Skeletal muscle satellite cell (primary cell): ENCODE data around the gene GRIK1.

ENCODE experiments used
- H3K27me3 ChIP-seq: 2 replicates; pipeline ENCODE4 v1.7.0; 2013; ENCODE audit warnings: low read length; ENCODE audit not compliant: control insufficient read depth, insufficient read depth
- H3K36me3 ChIP-seq: 2 replicates; pipeline ENCODE4 v1.7.0; 2013; ENCODE audit warnings: mild to moderate bottlenecking, control low read depth, low read length; ENCODE audit not compliant: insufficient read depth
- H3K4me1 ChIP-seq: 2 replicates; pipeline ENCODE4 v1.7.0; 2013; ENCODE audit warnings: low read length; ENCODE audit not compliant: control insufficient read depth, insufficient read depth
- H3K4me2 ChIP-seq: 2 replicates; pipeline ENCODE4 v1.7.0; 2013; ENCODE audit warnings: mild to moderate bottlenecking, low read length
- H3K4me3 ChIP-seq: 2 replicates; pipeline ENCODE4 v1.7.0; 2013; ENCODE audit warnings: low read length
- H3K9ac ChIP-seq: 2 replicates; pipeline ENCODE4 v1.7.0; 2013; ENCODE audit warnings: mild to moderate bottlenecking, low read depth, low read length, moderate library complexity
- H3K9me3 ChIP-seq: replicated peaks from 2 replicates; pipeline ENCODE4 v1.7.0; 2013; ENCODE audit warnings: mild to moderate bottlenecking, control low read depth, low read length

GRIK1 gene

DNA sequence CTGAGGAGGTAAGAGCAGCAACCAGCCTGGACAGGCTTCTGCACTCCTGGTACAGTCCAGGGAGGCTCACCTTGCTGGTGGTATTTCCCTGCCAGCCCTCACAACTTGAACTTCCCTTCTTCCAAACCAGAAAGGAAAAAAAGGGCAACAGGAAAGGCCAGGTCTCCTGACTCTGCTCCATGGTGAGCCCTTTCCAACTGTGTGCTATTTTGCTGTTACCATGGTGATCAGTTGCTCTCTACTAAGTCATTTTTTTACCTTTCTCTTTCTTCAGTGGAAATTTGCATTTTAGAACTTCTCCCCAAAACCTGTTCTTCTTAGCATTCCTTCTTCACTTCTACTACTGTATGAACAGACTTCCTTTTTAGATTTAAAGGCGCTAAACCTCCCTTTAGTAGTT is 164.3 kb downstream of the GRIK1 start:
- Histone ChIP-seq H3K9me3 (no peaks in the 10 kb centered on the region), H3K4me2 (no peak overlapping the region), H3K36me3 (no peaks in the 10 kb centered on the region), H3K27me3 (no peaks in the 10 kb centered on the region), H3K4me3 (no peak overlapping the region), H3K4me1 (no peaks in the 10 kb centered on the region), H3K9ac (no peak overlapping the region)

DNA sequence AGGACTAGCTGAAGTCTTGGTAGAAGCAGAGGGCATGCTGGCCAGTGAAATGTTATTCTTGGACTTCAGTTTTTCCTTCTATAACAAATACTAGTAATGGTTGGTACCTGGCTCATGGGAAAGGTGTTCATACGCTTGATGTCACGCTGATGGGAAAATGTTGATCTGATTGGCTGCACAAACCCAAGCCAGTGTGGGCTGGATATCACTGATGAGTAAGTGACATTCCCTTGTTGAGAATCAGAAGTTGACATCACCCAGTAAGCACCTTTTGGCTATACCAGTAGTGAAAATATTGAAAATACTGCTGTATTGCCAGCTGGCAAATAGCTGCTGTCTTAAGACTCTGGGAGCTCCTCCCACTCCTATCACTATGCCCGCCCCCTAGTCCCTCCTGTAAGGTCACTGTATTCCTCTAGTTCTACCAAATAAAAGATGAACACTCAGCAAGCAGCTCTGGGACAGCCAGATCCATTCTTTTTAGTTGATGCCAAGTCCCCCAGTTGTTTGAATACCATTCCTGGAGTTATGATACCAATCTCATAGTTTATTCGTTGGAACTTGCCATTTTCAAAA is 168.2 kb downstream of the GRIK1 start:
- H3K9me3 ChIP-seq, result no peaks in the 10 kb centered on the region
- H3K4me3 ChIP-seq, result no peak overlapping the region
- no peak overlapping the region for H3K4me2 ChIP-seq
- no peaks in the 10 kb centered on the region for H3K4me1 ChIP-seq
- H3K27me3 ChIP-seq, result no peaks in the 10 kb centered on the region
- no peaks in the 10 kb centered on the region for H3K36me3 ChIP-seq
- no peak overlapping the region for H3K9ac ChIP-seq

DNA sequence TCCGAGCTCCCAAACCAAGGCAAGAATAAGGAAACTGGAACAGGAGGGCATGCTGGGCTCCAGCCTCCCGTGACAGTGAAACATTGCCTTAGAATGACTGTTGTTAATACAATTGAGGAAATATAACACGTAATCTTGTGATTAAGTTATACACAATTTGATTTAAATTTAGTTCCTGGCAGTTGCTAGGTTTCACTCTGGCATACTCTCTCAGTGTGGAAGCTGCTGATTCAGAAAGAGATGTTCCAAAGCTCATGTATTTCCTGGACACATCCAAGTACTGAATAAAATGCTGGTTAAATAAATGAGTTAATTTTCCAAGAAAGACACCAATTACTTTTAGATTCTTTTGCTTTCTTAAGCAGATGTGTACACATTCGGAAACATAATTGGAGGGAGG is 176.1 kb downstream of the GRIK1 start:
- no peaks in the 10 kb centered on the region for H3K9me3 ChIP-seq
- no peak overlapping the region for H3K4me2 ChIP-seq
- H3K27me3 ChIP-seq, result peaks cover 16% of the 10 kb centered on the region
- H3K4me1 ChIP-seq, result no peaks in the 10 kb centered on the region
- no peak overlapping the region for H3K9ac ChIP-seq
- H3K36me3 ChIP-seq, result no peaks in the 10 kb centered on the region
- H3K4me3 ChIP-seq, result no peak overlapping the region

DNA sequence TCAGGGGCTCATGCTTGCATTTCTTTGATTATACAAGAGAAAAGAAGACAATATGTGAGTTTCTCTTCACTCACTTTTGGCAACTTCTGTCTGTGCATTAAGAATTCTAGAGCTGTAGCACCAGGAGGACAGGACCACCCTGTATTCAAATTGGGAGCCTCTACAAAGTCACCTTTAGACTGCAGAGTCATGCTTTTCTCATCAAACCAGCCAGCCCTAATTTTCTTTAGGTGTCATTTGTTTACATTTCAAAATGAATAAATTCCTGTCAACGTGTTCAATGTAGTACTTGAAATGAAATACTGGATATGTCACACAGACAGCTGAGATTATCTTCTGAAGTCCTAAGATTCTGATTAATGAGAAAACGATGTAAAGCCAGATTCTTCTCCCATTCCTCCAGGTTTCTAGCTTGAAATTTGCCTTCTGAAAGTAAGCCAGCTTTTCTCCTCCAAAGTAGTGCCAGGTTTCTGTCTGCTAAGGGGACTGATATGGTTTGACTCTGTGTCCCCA is 177.2 kb downstream of the GRIK1 start:
- peaks cover 16% of the 10 kb centered on the region for H3K27me3 ChIP-seq
- no peaks in the 10 kb centered on the region for H3K9me3 ChIP-seq
- no peak overlapping the region for H3K4me2 ChIP-seq
- H3K4me1 ChIP-seq, result no peaks in the 10 kb centered on the region
- H3K4me3 ChIP-seq, result no peak overlapping the region
- no peaks in the 10 kb centered on the region for H3K36me3 ChIP-seq
- no peak overlapping the region for H3K9ac ChIP-seq

DNA sequence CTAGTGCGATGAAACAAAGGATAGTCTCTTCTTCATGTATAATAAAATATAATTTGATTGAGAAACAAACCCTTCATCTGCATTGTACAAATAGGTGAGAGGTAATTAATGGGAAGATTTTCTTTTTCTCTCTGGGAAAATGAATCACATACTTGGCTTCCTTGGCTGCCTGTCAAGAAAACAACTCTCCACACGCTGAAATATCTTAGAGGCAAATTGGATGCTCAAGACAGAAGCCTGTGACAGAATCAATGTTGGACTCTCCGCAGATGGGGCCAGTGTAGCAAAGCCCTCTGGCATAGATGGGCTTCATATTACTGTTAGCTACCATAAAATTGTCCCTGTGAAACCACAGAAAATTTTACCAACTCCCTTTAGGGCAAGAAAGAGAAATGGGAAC is 186.6 kb downstream of the GRIK1 start:
- H3K9me3 ChIP-seq, result no peaks in the 10 kb centered on the region
- H3K4me2 ChIP-seq, result no peak overlapping the region
- H3K36me3 ChIP-seq, result no peaks in the 10 kb centered on the region
- no peak overlapping the region for H3K4me3 ChIP-seq
- H3K27me3 ChIP-seq, result peaks cover 6% of the 10 kb centered on the region
- H3K4me1 ChIP-seq, result no peaks in the 10 kb centered on the region
- H3K9ac ChIP-seq, result no peak overlapping the region

DNA sequence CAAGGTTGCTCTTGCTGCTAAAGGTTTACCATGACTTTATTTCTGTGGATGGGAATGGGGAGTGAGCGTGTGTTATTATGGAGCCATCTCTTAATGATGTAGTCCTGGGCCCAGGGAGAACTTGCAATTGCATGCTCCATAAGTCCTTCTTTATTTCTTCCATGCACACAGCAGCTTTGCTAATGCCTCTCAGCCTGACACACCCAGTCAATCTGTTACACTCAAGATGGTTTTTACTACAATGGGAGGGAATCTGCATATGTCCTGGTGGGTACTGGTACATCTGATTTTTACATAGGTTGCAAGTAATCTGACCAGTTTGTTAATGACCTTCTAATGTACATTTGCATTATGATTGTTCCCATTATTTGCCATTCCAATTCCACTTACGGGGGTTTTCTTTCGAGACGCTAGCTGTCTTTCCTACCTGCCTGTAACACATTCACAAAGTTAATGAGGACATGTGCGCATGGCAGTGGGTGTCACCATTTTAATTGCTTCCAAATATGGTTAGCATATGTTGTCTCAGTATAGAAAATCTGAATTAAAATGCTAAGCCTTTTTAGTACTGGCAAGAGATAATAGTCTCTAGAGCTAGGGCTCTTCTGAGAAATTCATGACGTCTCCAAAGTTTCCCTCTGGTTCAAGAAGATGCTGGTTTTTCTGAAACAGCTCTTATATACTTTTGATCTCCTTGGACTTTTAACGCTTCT is 188.2 kb downstream of the GRIK1 start:
- no peaks in the 10 kb centered on the region for H3K4me1 ChIP-seq
- no peak overlapping the region for H3K9ac ChIP-seq
- no peak overlapping the region for H3K4me2 ChIP-seq
- H3K27me3 ChIP-seq, result peaks cover 7% of the 10 kb centered on the region
- H3K4me3 ChIP-seq, result no peak overlapping the region
- no peaks in the 10 kb centered on the region for H3K9me3 ChIP-seq
- no peaks in the 10 kb centered on the region for H3K36me3 ChIP-seq

DNA sequence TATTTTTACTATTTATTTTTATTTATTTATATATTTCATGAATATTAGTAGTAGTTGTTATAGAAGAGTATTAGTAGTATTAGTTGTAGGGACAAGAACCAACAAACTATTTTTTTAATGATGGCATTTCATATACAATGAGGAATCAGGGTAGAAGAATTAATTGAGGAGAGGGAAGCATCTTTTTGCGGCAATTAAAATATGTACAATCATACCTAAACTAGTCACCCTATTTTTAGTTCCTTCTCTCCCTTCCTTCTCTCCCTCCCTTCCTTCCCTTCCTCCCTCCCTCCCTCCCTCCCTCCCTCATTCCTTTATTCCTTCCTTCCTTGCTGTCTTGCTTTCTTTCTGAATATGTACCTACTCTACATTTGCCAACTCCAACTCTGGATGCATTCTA is 189.8 kb downstream of the GRIK1 start:
- H3K9ac ChIP-seq, result no peak overlapping the region
- H3K4me1 ChIP-seq, result no peaks in the 10 kb centered on the region
- peaks cover 7% of the 10 kb centered on the region for H3K27me3 ChIP-seq
- H3K4me2 ChIP-seq, result no peak overlapping the region
- no peaks in the 10 kb centered on the region for H3K36me3 ChIP-seq
- no peaks in the 10 kb centered on the region for H3K9me3 ChIP-seq
- no peak overlapping the region for H3K4me3 ChIP-seq

DNA sequence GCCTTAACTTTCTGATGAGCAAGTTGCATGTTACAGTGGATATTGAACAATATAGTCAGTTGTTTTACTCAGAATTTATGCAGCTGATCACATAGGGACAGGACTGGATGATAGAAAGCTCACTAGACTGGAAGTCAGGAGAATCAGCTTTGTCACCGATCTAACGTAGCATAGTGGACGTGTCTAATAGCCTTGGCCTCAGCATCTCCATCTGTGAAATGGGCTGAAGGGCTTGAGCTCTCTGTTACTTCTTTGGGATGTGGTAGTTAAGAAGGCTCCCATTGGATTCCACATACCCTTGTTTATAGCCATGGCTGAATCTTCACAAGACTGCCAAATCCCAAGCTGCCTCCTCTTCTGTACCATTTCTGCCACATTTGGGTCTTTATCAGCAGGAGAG is 190.6 kb downstream of the GRIK1 start:
- Histone ChIP-seq H3K9ac (no peak overlapping the region), H3K9me3 (no peaks in the 10 kb centered on the region), H3K4me1 (no peaks in the 10 kb centered on the region), H3K4me3 (no peak overlapping the region), H3K27me3 (peaks cover 7% of the 10 kb centered on the region), H3K36me3 (no peaks in the 10 kb centered on the region), H3K4me2 (no peak overlapping the region)

DNA sequence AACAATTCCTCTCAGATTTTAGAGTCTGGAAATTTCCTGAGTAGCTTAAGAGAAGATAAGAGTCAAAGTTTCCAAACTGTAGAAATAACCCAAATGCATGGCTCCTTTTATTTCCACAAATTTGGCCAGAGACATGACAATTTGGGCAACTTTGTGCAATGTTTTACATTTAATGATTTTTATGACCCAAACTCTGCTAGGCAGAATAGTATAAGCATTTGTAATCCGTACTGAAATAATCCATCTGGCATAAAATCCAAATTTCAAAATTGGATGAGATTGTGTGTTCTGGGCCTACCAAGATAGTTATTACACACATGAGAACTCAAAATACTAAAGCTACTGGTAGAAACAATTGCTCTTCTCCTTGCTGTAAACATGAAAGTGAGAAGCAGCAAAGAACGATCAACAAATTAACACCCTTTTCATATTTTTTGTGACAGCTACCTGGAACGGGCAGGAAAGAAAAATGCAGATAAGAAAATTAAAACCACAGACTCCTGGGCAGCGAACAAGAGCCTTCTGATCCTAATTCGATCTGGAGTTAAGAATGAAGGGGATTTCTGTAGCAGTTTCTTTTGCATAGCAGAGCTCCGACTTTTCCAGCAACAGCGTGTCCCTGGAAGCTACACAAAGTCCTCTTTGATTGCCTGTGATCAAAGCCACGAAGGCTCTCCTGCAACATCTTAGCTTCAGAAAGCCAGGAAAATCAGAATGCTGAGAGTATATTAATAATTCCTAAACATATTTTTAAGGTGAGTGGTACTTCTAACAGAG is 191.2 kb downstream of the GRIK1 start:
- no peak overlapping the region for H3K9ac ChIP-seq
- no peak overlapping the region for H3K4me3 ChIP-seq
- H3K4me1 ChIP-seq, result no peaks in the 10 kb centered on the region
- H3K9me3 ChIP-seq, result no peaks in the 10 kb centered on the region
- peaks cover 7% of the 10 kb centered on the region for H3K27me3 ChIP-seq
- H3K4me2 ChIP-seq, result no peak overlapping the region
- no peaks in the 10 kb centered on the region for H3K36me3 ChIP-seq

DNA sequence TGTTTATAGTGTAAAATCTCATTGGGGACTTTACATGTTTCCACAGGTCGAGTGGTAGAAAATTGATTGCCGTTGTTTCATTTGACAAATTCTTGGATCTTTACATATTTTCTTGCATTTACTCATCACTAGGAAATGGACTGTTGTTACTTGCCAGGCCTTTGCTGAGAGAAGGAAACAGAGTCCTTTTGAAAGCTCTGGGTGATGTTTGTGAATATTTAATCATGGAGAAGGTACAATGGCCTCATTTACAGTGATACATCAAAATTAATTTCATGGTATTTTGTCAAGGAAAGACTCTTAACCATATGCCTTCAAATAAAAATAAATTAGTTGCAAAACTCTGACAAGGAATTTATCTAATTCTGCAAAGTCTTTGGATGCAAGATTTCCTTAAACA is 198.0 kb downstream of the GRIK1 start:
- Histone ChIP-seq H3K9ac (no peak overlapping the region), H3K4me3 (no peak overlapping the region), H3K9me3 (no peaks in the 10 kb centered on the region), H3K4me1 (no peaks in the 10 kb centered on the region), H3K36me3 (no peaks in the 10 kb centered on the region), H3K27me3 (no peaks in the 10 kb centered on the region), H3K4me2 (no peak overlapping the region)

DNA sequence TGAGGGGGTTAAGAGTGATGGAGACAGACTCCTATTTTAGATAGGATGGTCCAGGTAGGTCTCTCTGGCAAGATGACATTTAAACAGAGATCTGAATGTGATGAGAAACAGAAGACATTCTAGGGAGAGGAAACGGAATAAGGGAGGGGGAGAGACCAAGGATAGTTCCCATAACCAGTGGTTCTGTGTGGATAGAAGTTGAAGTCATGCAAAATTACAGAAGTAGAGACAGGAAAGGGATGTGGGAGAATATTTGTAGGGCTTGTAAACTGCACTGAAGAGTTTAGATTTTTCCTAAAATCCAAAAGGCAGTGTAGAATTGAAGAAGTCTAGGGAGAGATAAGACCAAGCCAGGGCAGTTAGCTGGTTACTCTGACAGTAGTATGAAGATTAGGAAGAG is 200.6 kb downstream of the GRIK1 start:
- no peak overlapping the region for H3K4me2 ChIP-seq
- no peak overlapping the region for H3K4me3 ChIP-seq
- H3K27me3 ChIP-seq, result no peaks in the 10 kb centered on the region
- H3K9me3 ChIP-seq, result no peaks in the 10 kb centered on the region
- no peak overlapping the region for H3K9ac ChIP-seq
- H3K36me3 ChIP-seq, result no peaks in the 10 kb centered on the region
- H3K4me1 ChIP-seq, result no peaks in the 10 kb centered on the region
